SK-N-SH (cell line): ENCODE measurements around the gene CAST. TPM values are rescaled to one million over a fixed set of nuclear protein-coding genes. Genes with fewer than 3 reads are reported as not detected.

Experiments
- CTCF ChIA-PET: fragments of 300-600, 350-600 bp; formaldehyde crosslinking; extraction: SDS; loops from one replicate; lab custom pipeline; 2021; lab: Yijun Ruan, JAX
- POLR2A ChIA-PET: fragments of 350-600 bp; sonication (Branson Sonifier 250); formaldehyde crosslinking; extraction: SDS; loops from one replicate; lab custom pipeline; 2020; ENCODE audit warnings: antibody characterized with exemption, inconsistent platforms; lab: Yijun Ruan, JAX
- DNase-seq: peaks from one replicate; pipeline ENCODE4 v3.0.0; 2012
- H2AFZ ChIP-seq: fragments of 200-600 bp; sonication (generic); 2 replicates; pipeline ENCODE4 v1.8.1; 2016; ENCODE audit warnings: antibody characterized with exemption, mild to moderate bottlenecking, low read depth
- H3F3A ChIP-seq: fragments of 200-600 bp; sonication (generic); replicated peaks from 2 replicates; pipeline ENCODE3; 2016; ENCODE audit warnings: antibody characterized with exemption, mild to moderate bottlenecking; ENCODE audit not compliant: insufficient read depth
- H3K27ac ChIP-seq, 2 experiments: fragments of 200-500 bp in 1 of 2; fragments of 200-600 bp in 1 of 2; sonication (Bioruptor generic) in 1 of 2; sonication (generic), shearing (Covaris generic) in 1 of 2; 2 replicates each; pipeline versions ENCODE4 v1.5.1 to v1.6.1; 2014 to 2016; ENCODE audit warnings: low read depth in 2 of 2, inconsistent platforms in 1 of 2, low read length in 1 of 2, mild to moderate bottlenecking in 1 of 2, mixed read lengths in 1 of 2
- H3K27me3 ChIP-seq: fragments of 200-600 bp; sonication (generic), shearing (Covaris generic); 2 replicates; pipeline ENCODE4 v1.6.1; 2016; ENCODE audit warnings: mixed run types; ENCODE audit not compliant: insufficient read depth
- H3K36me3 ChIP-seq, 2 experiments: fragments of 200-500 bp in 1 of 2; fragments of 200-600 bp in 1 of 2; sonication (Bioruptor generic) in 1 of 2; sonication (generic) in 1 of 2; replicated peaks in 1 of 2; 2 replicates each; pipeline versions ENCODE3 to v1.5.1; 2014 to 2016; ENCODE audit warnings: low read length in 1 of 2, mild to moderate bottlenecking in 1 of 2; ENCODE audit not compliant: insufficient read depth in 2 of 2, control insufficient read depth in 1 of 2
- H3K4me1 ChIP-seq, 2 experiments: fragments of 200-500 bp in 1 of 2; fragments of 200-600 bp in 1 of 2; sonication (Bioruptor generic) in 1 of 2; sonication (generic), shearing (Covaris generic) in 1 of 2; 2 replicates each; pipeline versions ENCODE4 v1.5.1 to v1.6.1; 2014 to 2016; ENCODE audit warnings: low read depth in 1 of 2, low read length in 1 of 2, mixed run types in 1 of 2; ENCODE audit not compliant: insufficient read depth in 2 of 2, control insufficient read depth in 1 of 2
- H3K4me2 ChIP-seq: fragments of 200-600 bp; sonication (generic), shearing (Covaris generic); 2 replicates; pipeline ENCODE4 v1.6.1; 2017; ENCODE audit warnings: mixed run types
- H3K4me3 ChIP-seq, 2 experiments: fragments of 200-500 bp in 1 of 2; fragments of 200-600 bp in 1 of 2; sonication (Bioruptor generic) in 1 of 2; sonication (generic), shearing (Covaris generic) in 1 of 2; 2 replicates each; pipeline versions ENCODE4 v1.5.1 to v1.8.1; 2014 to 2016; ENCODE audit warnings: low read depth in 2 of 2, inconsistent platforms in 1 of 2, low read length in 1 of 2, mild to moderate bottlenecking in 1 of 2, mixed read lengths in 1 of 2, moderate library complexity in 1 of 2
- H3K79me2 ChIP-seq: fragments of 200-600 bp; sonication (generic); 2 replicates; pipeline ENCODE4 v1.8.1; 2017; ENCODE audit warnings: mild to moderate bottlenecking; ENCODE audit not compliant: insufficient read depth
- H3K9ac ChIP-seq: fragments of 200-600 bp; sonication (generic); 2 replicates; pipeline ENCODE4 v1.6.1; 2017; ENCODE audit warnings: mixed run types
- H3K9me2 ChIP-seq: fragments of 200-600 bp; sonication (generic); 2 replicates; pipeline ENCODE4 v1.6.1; 2017; ENCODE audit warnings: mixed run types
- H3K9me3 ChIP-seq: fragments of 200-600 bp; sonication (generic); 2 replicates; pipeline ENCODE4 v1.6.1; 2017; ENCODE audit warnings: mixed run types, mild to moderate bottlenecking, moderate library complexity
- H4K20me1 ChIP-seq: fragments of 200-600 bp; sonication (generic); 2 replicates; pipeline ENCODE4 v1.6.1; 2017; ENCODE audit warnings: mild to moderate bottlenecking, mixed run types; ENCODE audit not compliant: insufficient read depth
- EP300 ChIP-seq, 2 experiments: IDR thresholded peaks; 2 replicates each; pipeline versions ENCODE4 v1.4.0 to v1.6.1; 2012; ENCODE audit warnings: borderline replicate concordance in 1 of 2, low read depth in 1 of 2, low read length in 1 of 2
- IRF3 ChIP-seq: fragments of 150-350 bp; IDR thresholded peaks from 2 replicates; pipeline ENCODE4 v1.6.1; 2016; ENCODE audit warnings: mild to moderate bottlenecking, low read depth, low read length
- MEF2A ChIP-seq: IDR thresholded peaks from 2 replicates; pipeline ENCODE4 v1.4.0; 2012; ENCODE audit warnings: low read depth, borderline replicate concordance
- NFIC ChIP-seq: IDR thresholded peaks from 2 replicates; pipeline ENCODE4 v1.4.0; 2012; ENCODE audit warnings: borderline replicate concordance
- PBX3 ChIP-seq: IDR thresholded peaks from 2 replicates; pipeline ENCODE4; 2012
- POLR2AphosphoS5 ChIP-seq: IDR thresholded peaks from 2 replicates; pipeline ENCODE4 v1.6.1; 2012; ENCODE audit warnings: low read depth, low read length
- RXRA ChIP-seq: IDR thresholded peaks from 2 replicates; pipeline ENCODE4 v1.4.0; 2012; ENCODE audit warnings: low read depth, mild to moderate bottlenecking, borderline replicate concordance
- SIN3A ChIP-seq: IDR thresholded peaks from 2 replicates; pipeline ENCODE4 v1.6.1; 2012; ENCODE audit warnings: low read depth, mild to moderate bottlenecking, low read length, moderate library complexity, borderline replicate concordance
- SMC3 ChIP-seq: IDR thresholded peaks from 2 replicates; pipeline ENCODE4 v1.6.1; 2012; ENCODE audit warnings: low read depth, low read length, improper control_type of control experiment
- TAF1 ChIP-seq: IDR thresholded peaks from 2 replicates; pipeline ENCODE4 v1.6.1; 2012; ENCODE audit warnings: low read depth, mild to moderate bottlenecking, low read length, moderate library complexity, borderline replicate concordance
- TEAD4 ChIP-seq: IDR thresholded peaks from 2 replicates; pipeline ENCODE4 v1.4.0; 2012; ENCODE audit warnings: mild to moderate bottlenecking, borderline replicate concordance; ENCODE audit not compliant: insufficient read depth
- USF2 ChIP-seq: fragments of 150-350 bp; IDR thresholded peaks from 2 replicates; pipeline ENCODE4 v1.6.1; 2017; ENCODE audit warnings: antibody characterized with exemption, low read length, low read depth, borderline replicate concordance
- ZBTB33 ChIP-seq: IDR thresholded peaks from 2 replicates; pipeline ENCODE4 v1.4.0; 2012; ENCODE audit warnings: low read depth, borderline replicate concordance
- WGBS: methylation state at CpG from one replicate; pipeline ENCODE4 v1.1.6; 2017; ENCODE audit warnings: low lambda C conversion rate; 5-methylcytosine and 5-hydroxymethylcytosine counted together
- polyA plus RNA-seq, 3 experiments: library from polyadenylated mRNA; depleted of rRNA; stranded (reverse); fragments of >200 nt; gene quantifications; 2 replicates each; pipeline ENCODE4 v1.2.3, GENCODE V29; 2012

Gene CAST
- polyA plus RNA-seq, 1 of the 3 experiments (the other 2 are of a cell fraction) = 82.9 TPM

- H3K79me2 ChIP-seq = no peaks in the 10 kb centered on the region
- no peak overlapping the region for H3K27ac ChIP-seq
- DNase-seq = no peak
- 97% methylated on average over 4 of the region's 4 CpGs for WGBS
- peaks cover 9% of the 10 kb centered on the region for H3F3A ChIP-seq
- POLR2A ChIA-PET = no interaction called here
- H4K20me1 ChIP-seq = no peaks in the 10 kb centered on the region
- no peak overlapping the region for H3K4me2 ChIP-seq
- peaks cover 9 to 10% of the 10 kb centered on the region in 2 experiments; a peak in 3 of 4 replicates for H3K4me1 ChIP-seq
- H3K4me3 ChIP-seq = no peak overlapping the region
- H3K27me3 ChIP-seq = no peaks in the 10 kb centered on the region
- no peaks in the 10 kb centered on the region for H3K9me3 ChIP-seq
- H2AFZ ChIP-seq = no peak overlapping the region
- CTCF ChIA-PET = no interaction called here
- TF ChIP-seq NFIC (no peak), IRF3 (no peak), TEAD4 (no peak), PBX3 (no peak), SMC3 (no peak)
- H3K9me2 ChIP-seq = no peaks in the 10 kb centered on the region
- peaks cover 82 to 91% of the 10 kb centered on the region in 2 experiments for H3K36me3 ChIP-seq
- no peak overlapping the region for H3K9ac ChIP-seq
Measured at GRCh38 chr5:96758621-96759020, 96.4 kb downstream of the CAST start.

- Histone ChIP-seq H3K9ac (no peak overlapping the region), H3K9me3 (no peaks in the 10 kb centered on the region), H3K27ac (no peak overlapping the region), H3K36me3 (peaks cover 87 to 90% of the 10 kb centered on the region in 2 experiments), H3F3A (peaks cover 9% of the 10 kb centered on the region), H3K4me1 (peaks cover 3 to 11% of the 10 kb centered on the region in 2 experiments; a peak in 3 of 4 replicates), H3K4me2 (no peak overlapping the region), H3K79me2 (no peaks in the 10 kb centered on the region), H3K27me3 (no peaks in the 10 kb centered on the region), H3K4me3 (no peak overlapping the region), H3K9me2 (no peaks in the 10 kb centered on the region), H2AFZ (no peak overlapping the region), H4K20me1 (no peaks in the 10 kb centered on the region)
- DNase-seq = no peak
- no peak for TF ChIP-seq TAF1
- no peak for TF ChIP-seq IRF3
- no peak for TF ChIP-seq EP300 (IDR thresholded peaks at IDR 0.05; ENCODE audit: borderline replicate concordance in 1 of 2, low read depth in 1 of 2, low read length in 1 of 2)
- TF ChIP-seq SIN3A = no peak
- no peak for TF ChIP-seq USF2
- TF ChIP-seq POLR2AphosphoS5 = no peak
- TF ChIP-seq MEF2A = no peak
- no peak for TF ChIP-seq RXRA
- TF ChIP-seq PBX3 = no peak
- no peak for TF ChIP-seq ZBTB33
- 87% methylated on average over 4 of the region's 4 CpGs for WGBS
- ChIA-PET POLR2A (no interaction called here), CTCF (interaction anchor here (1.0 to 2.3 kb wide), 5 partner anchors 9 to 400 kb away, joined by 3 to 17 read pairs (median 5); no protein-coding TSS in a partner anchor)
Measured at GRCh38 chr5:96761618-96762017, 99.4 kb downstream of the CAST start.
